Mesothelial cell of epicardium (in vitro differentiated cells): Measurements from ENCODE around the gene CTXN1. TPM values are rescaled to one million over a fixed set of nuclear protein-coding genes. Genes with fewer than 3 reads are reported as not detected.

ENCODE experiments used
- DNase-seq, 2 experiments: peaks; one replicate each; pipeline ENCODE4 v3.0.0; 2021; ENCODE audit warnings: low spot score in 2 of 2; ENCODE audit not compliant: unreplicated experiment in 2 of 2
- H3K27ac Mint-ChIP-seq: 2 replicates; pipeline ENCODE4 v1.8.0; 2021; ENCODE audit warnings: mixed read lengths
- H3K27me3 Mint-ChIP-seq: 2 replicates; pipeline ENCODE4 v1.8.0; 2021; ENCODE audit warnings: low read depth, mixed read lengths
- H3K36me3 Mint-ChIP-seq: 2 replicates; pipeline ENCODE4 v1.8.0; 2021; ENCODE audit warnings: mixed read lengths
- H3K4me1 Mint-ChIP-seq: 2 replicates; pipeline ENCODE4 v1.8.0; 2021; ENCODE audit warnings: mixed read lengths
- H3K4me3 Mint-ChIP-seq: 2 replicates; pipeline ENCODE4 v1.8.0; 2021; ENCODE audit warnings: mild to moderate bottlenecking, moderate library complexity, mixed read lengths
- H3K9me3 Mint-ChIP-seq: 2 replicates; pipeline ENCODE4 v1.8.0; 2021; ENCODE audit warnings: mixed read lengths
- total RNA-seq: library from RNA; stranded (reverse); gene quantifications from 3 replicates; pipeline ENCODE4 v1.2.1, GENCODE V29; 2021
- TF ChIP-seq, protein P1 (sequence below): fragments of 200-600 bp; sonication (generic); IDR thresholded peaks from one replicate; pipeline ENCODE4 v1.5.0; 2021; ENCODE audit warnings: antibody characterized with exemption; ENCODE audit not compliant: unreplicated experiment

CTXN1 gene
- total RNA-seq, 1 donor from 2014 or later, result 53.6 TPM

DNA sequence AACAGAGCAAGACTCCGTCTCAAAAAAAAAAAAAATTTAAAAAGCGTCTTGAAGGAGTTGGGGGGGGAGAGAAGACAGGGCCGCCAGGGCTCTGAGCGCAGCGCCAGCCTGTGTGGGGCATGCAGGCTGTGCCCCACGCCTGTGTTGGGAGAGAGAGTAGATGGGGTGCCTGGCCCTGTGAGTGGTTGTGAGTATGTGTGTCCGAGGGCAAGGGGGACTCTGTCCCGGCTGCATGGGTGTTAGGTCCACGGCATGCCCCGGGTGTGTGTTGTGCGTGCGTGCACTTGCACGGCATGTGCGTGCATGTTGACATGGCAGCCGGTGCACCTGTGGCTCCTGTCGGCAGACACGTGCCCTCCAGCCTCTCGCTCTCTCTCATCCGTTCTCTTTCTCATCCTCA lies 18.8 kb downstream of the CTXN1 start:
- H3K36me3 Mint-ChIP-seq, result peaks cover 11% of the 10 kb centered on the region
- TF ChIP-seq, protein P1, sequence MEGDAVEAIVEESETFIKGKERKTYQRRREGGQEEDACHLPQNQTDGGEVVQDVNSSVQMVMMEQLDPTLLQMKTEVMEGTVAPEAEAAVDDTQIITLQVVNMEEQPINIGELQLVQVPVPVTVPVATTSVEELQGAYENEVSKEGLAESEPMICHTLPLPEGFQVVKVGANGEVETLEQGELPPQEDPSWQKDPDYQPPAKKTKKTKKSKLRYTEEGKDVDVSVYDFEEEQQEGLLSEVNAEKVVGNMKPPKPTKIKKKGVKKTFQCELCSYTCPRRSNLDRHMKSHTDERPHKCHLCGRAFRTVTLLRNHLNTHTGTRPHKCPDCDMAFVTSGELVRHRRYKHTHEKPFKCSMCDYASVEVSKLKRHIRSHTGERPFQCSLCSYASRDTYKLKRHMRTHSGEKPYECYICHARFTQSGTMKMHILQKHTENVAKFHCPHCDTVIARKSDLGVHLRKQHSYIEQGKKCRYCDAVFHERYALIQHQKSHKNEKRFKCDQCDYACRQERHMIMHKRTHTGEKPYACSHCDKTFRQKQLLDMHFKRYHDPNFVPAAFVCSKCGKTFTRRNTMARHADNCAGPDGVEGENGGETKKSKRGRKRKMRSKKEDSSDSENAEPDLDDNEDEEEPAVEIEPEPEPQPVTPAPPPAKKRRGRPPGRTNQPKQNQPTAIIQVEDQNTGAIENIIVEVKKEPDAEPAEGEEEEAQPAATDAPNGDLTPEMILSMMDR, result no peak
- H3K9me3 Mint-ChIP-seq, result no peaks in the 10 kb centered on the region
- no peak for DNase-seq
- peaks cover 2% of the 10 kb centered on the region for H3K27me3 Mint-ChIP-seq
- peaks cover 18% of the 10 kb centered on the region for H3K4me1 Mint-ChIP-seq
- H3K27ac Mint-ChIP-seq, result no peak overlapping the region
- no peak overlapping the region for H3K4me3 Mint-ChIP-seq

DNA sequence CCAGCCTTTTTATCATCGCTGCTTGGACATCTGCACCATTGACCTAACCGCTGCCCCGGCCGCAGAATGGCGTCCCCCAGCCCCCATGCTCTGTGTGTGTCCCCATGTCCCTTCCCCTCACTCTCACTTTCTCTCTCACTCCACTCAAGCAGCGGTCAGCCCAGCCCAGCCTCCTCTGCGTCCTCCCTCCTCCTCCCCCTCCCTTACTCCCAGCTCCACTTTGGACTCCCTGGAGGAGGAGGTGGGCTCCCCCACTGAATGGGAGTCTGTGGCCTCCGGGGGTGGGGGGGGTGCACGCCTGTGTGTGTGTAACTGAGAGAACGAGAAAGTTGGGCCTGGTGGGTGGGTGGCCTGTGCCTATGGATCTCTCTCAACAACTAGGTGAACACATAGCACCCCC lies 20.1 kb downstream of the CTXN1 start:
- H3K4me1 Mint-ChIP-seq, result peaks cover 20% of the 10 kb centered on the region
- TF ChIP-seq, protein P1, result no peak
- no peak overlapping the region for H3K27ac Mint-ChIP-seq
- peaks cover 2% of the 10 kb centered on the region for H3K27me3 Mint-ChIP-seq
- peak overlapping the region; percentile 85 for H3K4me3 Mint-ChIP-seq
- peaks cover 5% of the 10 kb centered on the region for H3K36me3 Mint-ChIP-seq
- DNase-seq, result no peak
- no peaks in the 10 kb centered on the region for H3K9me3 Mint-ChIP-seq

GRCh38 chr19:7905268-7905667 lies 20.7 kb downstream of the CTXN1 start:
- TF ChIP-seq, protein P1, result no peak
- Mint-ChIP-seq H3K4me3 (peak overlapping the region; percentile 85), H3K9me3 (no peaks in the 10 kb centered on the region), H3K27ac (peak overlapping the region; percentile 64), H3K36me3 (no peaks in the 10 kb centered on the region), H3K27me3 (peaks cover 2% of the 10 kb centered on the region), H3K4me1 (peaks cover 20% of the 10 kb centered on the region)
- no peak for DNase-seq

DNA sequence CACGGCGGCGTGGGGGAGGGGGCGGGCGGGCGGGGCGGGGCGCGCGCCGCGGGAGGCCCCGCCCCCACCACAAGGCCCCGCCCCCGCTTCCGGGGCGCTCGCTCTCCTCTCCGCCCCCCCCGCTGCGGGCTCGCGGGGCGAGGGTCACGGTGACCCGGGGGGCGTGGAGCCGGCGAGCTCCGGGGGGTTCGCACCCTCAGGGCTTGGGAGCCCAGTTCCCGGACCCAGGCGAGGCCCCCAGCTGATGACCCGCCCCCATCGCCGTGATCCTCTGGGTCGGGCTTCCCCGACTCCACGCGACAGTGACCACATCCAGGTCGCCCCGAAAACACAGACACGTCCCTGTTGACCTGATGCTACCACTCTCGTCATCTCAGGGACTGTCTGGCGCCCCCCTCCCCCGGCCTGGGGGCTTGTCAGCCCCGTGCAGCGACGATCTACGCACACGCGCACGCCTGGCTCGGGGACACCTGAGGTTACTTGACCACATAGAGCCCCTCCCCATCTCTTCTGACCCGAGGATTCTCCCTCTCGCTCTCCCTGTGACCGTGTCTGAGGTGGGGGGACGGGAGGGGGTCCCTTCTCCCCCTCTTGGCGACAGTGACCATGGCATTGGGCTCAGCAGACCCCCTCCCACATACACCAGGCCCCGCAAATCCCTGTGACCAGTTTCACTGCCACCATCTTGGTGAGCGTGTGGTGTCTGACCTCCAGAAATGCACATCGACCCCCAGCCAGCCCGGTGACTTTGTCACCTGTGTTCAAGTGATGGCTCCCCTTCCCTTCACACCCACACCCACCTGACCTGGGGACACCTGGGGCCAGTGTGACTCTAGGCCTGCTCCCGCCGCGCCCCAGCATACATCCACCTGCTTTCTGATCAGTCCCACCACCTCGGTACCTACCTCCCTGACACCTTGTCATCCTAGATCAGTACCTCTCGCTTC lies 21.6 kb downstream of the CTXN1 start:
- Mint-ChIP-seq H3K9me3 (no peaks in the 10 kb centered on the region), H3K36me3 (peaks cover 3% of the 10 kb centered on the region), H3K4me3 (peak overlapping the region; percentile 85), H3K27me3 (peaks cover 2% of the 10 kb centered on the region), H3K4me1 (peaks cover 20% of the 10 kb centered on the region), H3K27ac (peak overlapping the region; percentile 64)
- TF ChIP-seq, protein P1, result no peak
- no peak for DNase-seq

GRCh38 chr19:7903244-7904073 lies 22.5 kb downstream of the CTXN1 start, which contains the start of gene MAP2K7:
Gene MAP2K7, plus strand, starts transcription at chr19:7903877. Its CDS starts 68 bp downstream, at chr19:7903945.
- Mint-ChIP-seq H3K27me3 (peaks cover 2% of the 10 kb centered on the region), H3K4me3 (peak within 1 kb of the TSS; percentile 85), H3K27ac (peak within 1 kb of the TSS; percentile 97), H3K9me3 (no peaks in the 10 kb centered on the region), H3K4me1 (peaks cover 20% of the 10 kb centered on the region), H3K36me3 (peaks cover 3% of the 10 kb centered on the region)
- TF ChIP-seq, protein P1, result no peak
- DNase-seq, result peak; percentile 100
